ENCODE measurements around the gene PRIMA1.

DNA sequence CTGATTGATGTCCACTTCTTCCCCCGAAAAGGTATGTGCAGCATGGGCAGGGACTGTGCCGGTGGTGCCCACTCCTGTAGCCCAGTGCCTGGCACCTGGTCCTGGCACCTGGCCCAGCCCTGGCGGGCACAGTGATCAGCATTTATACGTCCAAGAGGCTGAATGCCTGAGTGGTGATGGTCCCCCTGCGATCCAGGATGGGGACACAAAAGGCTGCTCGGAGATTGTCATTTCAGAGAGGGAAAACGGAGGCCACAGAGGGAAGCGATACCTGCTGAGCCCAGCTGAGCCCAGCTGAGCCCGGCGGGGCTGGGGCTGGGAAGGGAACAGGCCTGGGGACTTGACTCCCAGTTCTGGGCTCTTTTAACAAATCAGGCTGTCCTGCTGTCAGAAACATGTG is 55.8 kb downstream of the PRIMA1 start:
- TF ChIP-seq CTCF (IDR thresholded peaks at IDR 0.05) (no peak), POLR2A (IDR thresholded peaks at IDR 0.05) (no peak)

Measured in esophagus squamous epithelium (tissue), 4 donors.